Liver (tissue), 9 donors: Measurements from ENCODE around the gene MAGEA4. TPM values are rescaled to one million over a fixed set of nuclear protein-coding genes. Genes with fewer than 3 reads are reported as not detected.

Experiments
- DNase-seq: peaks from one replicate; pipeline ENCODE4 v3.0.0-alpha.2; 2017; ENCODE audit warnings: low spot score
- H3K27ac ChIP-seq, 2 donors: one replicate each; pipeline ENCODE4 v1.7.0; 2013; ENCODE audit warnings: inconsistent platforms in 2 of 2, low read length in 2 of 2, control low read depth in 1 of 2, low read depth in 1 of 2, mild to moderate bottlenecking in 1 of 2
- H3K27me3 ChIP-seq, 4 donors: one replicate each; pipeline versions ENCODE4 v1.6.1 to v1.7.0; 2013; ENCODE audit warnings: low read length in 3 of 4, inconsistent platforms in 1 of 4, mild to moderate bottlenecking in 1 of 4, moderate library complexity in 1 of 4; ENCODE audit not compliant: control insufficient read depth in 4 of 4, insufficient read depth in 4 of 4
- H3K36me3 ChIP-seq, 4 donors: one replicate each; pipeline versions ENCODE4 v1.6.1 to v1.7.0; 2013; ENCODE audit warnings: low read length in 3 of 4, mild to moderate bottlenecking in 3 of 4, low read depth in 1 of 4, moderate library complexity in 1 of 4; ENCODE audit not compliant: control insufficient read depth in 4 of 4, insufficient read depth in 3 of 4
- H3K4me1 ChIP-seq, 4 donors: one replicate each; pipeline versions ENCODE4 v1.6.1 to v1.7.0; 2013; ENCODE audit warnings: low read length in 3 of 4, mild to moderate bottlenecking in 3 of 4, moderate library complexity in 1 of 4; ENCODE audit not compliant: control insufficient read depth in 4 of 4, insufficient read depth in 4 of 4
- H3K4me3 ChIP-seq, 3 donors: one replicate each; pipeline versions ENCODE4 v1.6.1 to v1.7.0; 2013; ENCODE audit warnings: low read length in 3 of 3, control low read depth in 1 of 3, low read depth in 1 of 3, mild to moderate bottlenecking in 1 of 3
- H3K9ac ChIP-seq, 2 donors: one replicate each; pipeline ENCODE4 v1.7.0; 2013; ENCODE audit warnings: low read length in 2 of 2, mild to moderate bottlenecking in 2 of 2, moderate library complexity in 2 of 2, control low read depth in 1 of 2, low read depth in 1 of 2
- H3K9me3 ChIP-seq, 4 donors: one replicate each; pipeline versions ENCODE4 v1.6.1 to v1.7.0; 2013; ENCODE audit warnings: low read length in 3 of 4; ENCODE audit not compliant: control insufficient read depth in 4 of 4
- ATF3 ChIP-seq: IDR thresholded peaks from 2 replicates; pipeline ENCODE4 v1.6.1; 2016; ENCODE audit warnings: antibody characterized with exemption
- EGR1 ChIP-seq, 2 donors: IDR thresholded peaks; 2 replicates each; pipeline ENCODE4 v1.6.1; 2016 to 2018; ENCODE audit warnings: antibody characterized with exemption in 2 of 2, low read depth in 2 of 2
- FOXA1 ChIP-seq: IDR thresholded peaks from 2 replicates; pipeline ENCODE4 v1.6.1; 2016; ENCODE audit warnings: antibody characterized with exemption
- FOXA2 ChIP-seq: IDR thresholded peaks from 2 replicates; pipeline ENCODE4 v1.6.1; 2016; ENCODE audit warnings: antibody characterized with exemption
- HNF4A ChIP-seq, 2 donors: conservative IDR thresholded peaks; 2 replicates each; pipeline ENCODE4 v1.6.1; 2016; ENCODE audit warnings: antibody characterized with exemption in 2 of 2, mild to moderate bottlenecking in 2 of 2
- HNF4G ChIP-seq: IDR thresholded peaks from 2 replicates; pipeline ENCODE4 v1.6.1; 2016; ENCODE audit warnings: antibody characterized with exemption
- NR2F2 ChIP-seq: IDR thresholded peaks from 2 replicates; pipeline ENCODE4 v1.6.1; 2016; ENCODE audit warnings: antibody characterized with exemption
- RAD21 ChIP-seq, 2 donors: IDR thresholded peaks; 2 replicates each; pipeline ENCODE4 v1.6.1; 2016; ENCODE audit warnings: antibody characterized with exemption in 2 of 2, mild to moderate bottlenecking in 2 of 2
- REST ChIP-seq: IDR thresholded peaks from 2 replicates; pipeline ENCODE4 v1.6.1; 2016; ENCODE audit warnings: antibody characterized with exemption, mild to moderate bottlenecking
- YY1 ChIP-seq: IDR thresholded peaks from 2 replicates; pipeline ENCODE4 v1.6.1; 2016; ENCODE audit warnings: antibody characterized with exemption, mild to moderate bottlenecking
- WGBS: extraction: QIAGEN DNeasy Blood & Tissue Kit; methylation state at CpG from one replicate; pipeline ENCODE4 v1.1.7; 2013; 5-methylcytosine and 5-hydroxymethylcytosine counted together
- polyA plus RNA-seq, 2 donors: library from polyadenylated mRNA; stranded (reverse) in 1 of 2; unstranded in 1 of 2; fragments of 200-250 nt in 1 of 2; fragments of >200 nt in 1 of 2; fragmentation: Nextera tagmentation in 1 of 2; extraction: Ambion mirVana in 1 of 2; gene quantifications; one replicate each; pipeline versions ENCODE4 v1.2.1 to v1.2.3, GENCODE V29; 2013 to 2015
- total RNA-seq, 2 donors: library from RNA; depleted of rRNA; stranded (reverse); fragments of >200 nt; gene quantifications; one replicate each; pipeline ENCODE4 v1.2.3, GENCODE V29; 2014
- TF ChIP-seq, protein P1 (sequence below): fragments of 150-350 bp; IDR thresholded peaks from 2 replicates; pipeline ENCODE4 v1.5.1; 2017; ENCODE audit warnings: improper control_type of control experiment, low read depth, low read length; ENCODE audit not compliant: missing input control
- TF ChIP-seq, protein P2 (sequence below): IDR thresholded peaks from 2 replicates; pipeline ENCODE4 v1.6.1; 2016; ENCODE audit warnings: antibody characterized with exemption
- donor health status: healthy.
- donor health status: healthy.
- donor health status: healthy.
- donor health status: healthy.
- donor health status: healthy.

MAGEA4 gene
- total and polyA plus RNA-seq, 4 donors, result not detected

- H3K36me3 ChIP-seq, result no peaks in the 10 kb centered on the region
- H3K9ac ChIP-seq, result no peak overlapping the region
- DNase-seq, result no peak
- 85% methylated on average over 10 of the region's 10 CpGs for WGBS
- no peak overlapping the region for H3K27ac ChIP-seq
- H3K4me3 ChIP-seq, result no peak overlapping the region
- H3K4me1 ChIP-seq, result no peaks in the 10 kb centered on the region
- TF ChIP-seq, protein P1, sequence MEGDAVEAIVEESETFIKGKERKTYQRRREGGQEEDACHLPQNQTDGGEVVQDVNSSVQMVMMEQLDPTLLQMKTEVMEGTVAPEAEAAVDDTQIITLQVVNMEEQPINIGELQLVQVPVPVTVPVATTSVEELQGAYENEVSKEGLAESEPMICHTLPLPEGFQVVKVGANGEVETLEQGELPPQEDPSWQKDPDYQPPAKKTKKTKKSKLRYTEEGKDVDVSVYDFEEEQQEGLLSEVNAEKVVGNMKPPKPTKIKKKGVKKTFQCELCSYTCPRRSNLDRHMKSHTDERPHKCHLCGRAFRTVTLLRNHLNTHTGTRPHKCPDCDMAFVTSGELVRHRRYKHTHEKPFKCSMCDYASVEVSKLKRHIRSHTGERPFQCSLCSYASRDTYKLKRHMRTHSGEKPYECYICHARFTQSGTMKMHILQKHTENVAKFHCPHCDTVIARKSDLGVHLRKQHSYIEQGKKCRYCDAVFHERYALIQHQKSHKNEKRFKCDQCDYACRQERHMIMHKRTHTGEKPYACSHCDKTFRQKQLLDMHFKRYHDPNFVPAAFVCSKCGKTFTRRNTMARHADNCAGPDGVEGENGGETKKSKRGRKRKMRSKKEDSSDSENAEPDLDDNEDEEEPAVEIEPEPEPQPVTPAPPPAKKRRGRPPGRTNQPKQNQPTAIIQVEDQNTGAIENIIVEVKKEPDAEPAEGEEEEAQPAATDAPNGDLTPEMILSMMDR, result no peak
- TF ChIP-seq ATF3, result no peak
- TF ChIP-seq FOXA1, result no peak
- no peak for TF ChIP-seq HNF4A (conservative IDR thresholded peaks at IDR 0.05)
- TF ChIP-seq YY1, result no peak
- no peaks in the 10 kb centered on the region for H3K9me3 ChIP-seq
- no peaks in the 10 kb centered on the region for H3K27me3 ChIP-seq
These were observed 8.6 kb downstream of the MAGEA4 start for GRCh38 chrX:151921292-151921691.

GRCh38 chrX:151921866-151922265, 9.2 kb downstream of the MAGEA4 start:
- Histone ChIP-seq H3K4me3 (no peak overlapping the region), H3K4me1 (no peaks in the 10 kb centered on the region), H3K36me3 (no peaks in the 10 kb centered on the region), H3K9me3 (no peaks in the 10 kb centered on the region), H3K27me3 (no peaks in the 10 kb centered on the region), H3K27ac (no peak overlapping the region), H3K9ac (no peak overlapping the region)
- no peak for DNase-seq
- WGBS, result 76% methylated on average over 5 of the region's 5 CpGs
- TF ChIP-seq, protein P1, result no peak
- TF ChIP-seq FOXA2, result no peak
- TF ChIP-seq ATF3, result no peak
- no peak for TF ChIP-seq HNF4A (conservative IDR thresholded peaks at IDR 0.05)
- TF ChIP-seq, protein P2, sequence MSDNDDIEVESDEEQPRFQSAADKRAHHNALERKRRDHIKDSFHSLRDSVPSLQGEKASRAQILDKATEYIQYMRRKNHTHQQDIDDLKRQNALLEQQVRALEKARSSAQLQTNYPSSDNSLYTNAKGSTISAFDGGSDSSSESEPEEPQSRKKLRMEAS, result no peak
- TF ChIP-seq RAD21 (IDR thresholded peaks at IDR 0.05), result no peak
- TF ChIP-seq HNF4G, result no peak
- TF ChIP-seq FOXA1, result no peak
- TF ChIP-seq NR2F2, result no peak
- TF ChIP-seq EGR1 (IDR thresholded peaks at IDR 0.05; ENCODE audit: low read depth in 2 of 2), result no peak
- no peak for TF ChIP-seq REST
